Endothelial cell of umbilical vein (primary cell): ENCODE results near the gene PAX8. TPM values are rescaled to one million over a fixed set of nuclear protein-coding genes. Genes with fewer than 3 reads are reported as not detected.

Experiments
- BruUV-seq: library from RNA; stranded (reverse); fragments of 400-500 nt; replicated peaks from 2 replicates; lab custom pipeline; 2021; lab: Mats Ljungman, UMichigan
- CTCF ChIA-PET: fragments of 300-600, 350-600 bp; sonication (Branson Sonifier 250); formaldehyde crosslinking; loops from one replicate; lab custom pipeline; 2021; ENCODE audit warnings: antibody characterized with exemption, inconsistent platforms; lab: Charles Lee
- POLR2A ChIA-PET: fragments of 300-600, 350-600 bp; sonication (Branson Sonifier 250); formaldehyde crosslinking; loops from one replicate; lab custom pipeline; 2021; ENCODE audit warnings: antibody characterized with exemption, inconsistent platforms; lab: Charles Lee
- DNase-seq: peaks from one replicate; pipeline ENCODE4 v3.0.0-alpha.2; 2011; ENCODE audit warnings: low read depth, low spot score
- FAIRE-seq: peaks from 2 replicates; lab custom pipeline; 2011; peaks lifted over from hg19 to GRCh38; lab: Jason Lieb, UNC
- H2AFZ ChIP-seq: 2 replicates; pipeline ENCODE4 v1.6.0; 2012; ENCODE audit warnings: low read depth, low read length, control low read depth, inconsistent platforms
- H3K27ac ChIP-seq: 2 replicates; pipeline ENCODE4 v1.5.1; 2011; ENCODE audit warnings: low read depth, mild to moderate bottlenecking, control low read depth, low read length, moderate library complexity; ENCODE audit not compliant: insufficient read depth
- H3K27me3 ChIP-seq, 2 experiments: 2 replicates each; pipeline versions ENCODE4 v1.6.0 to v1.6.1; 2011; ENCODE audit warnings: low read length in 2 of 2, mixed read lengths in 1 of 2; ENCODE audit not compliant: control insufficient read depth in 2 of 2, insufficient read depth in 2 of 2
- H3K36me3 ChIP-seq, 2 experiments: 2 replicates in 1 of 2; 3 replicates in 1 of 2; pipeline ENCODE4 v1.5.1; 2011; ENCODE audit warnings: low read length in 2 of 2, mild to moderate bottlenecking in 1 of 2, moderate library complexity in 1 of 2; ENCODE audit not compliant: control insufficient read depth in 2 of 2, insufficient read depth in 2 of 2; ENCODE audit errors: extremely low read depth in 1 of 2
- H3K4me1 ChIP-seq: 3 replicates; pipeline ENCODE4 v1.5.1; 2011; ENCODE audit warnings: mild to moderate bottlenecking, low read length; ENCODE audit not compliant: control insufficient read depth, insufficient read depth; ENCODE audit errors: extremely low read depth
- H3K4me2 ChIP-seq: 2 replicates; pipeline ENCODE4 v1.6.1; 2011; ENCODE audit warnings: low read length, control low read depth, mixed read lengths; ENCODE audit not compliant: insufficient read depth
- H3K4me3 ChIP-seq, 3 experiments: fragments of 200-600 bp in 1 of 3; sonication (generic), shearing (Covaris generic) in 1 of 3; replicated peaks in 1 of 3; 2 replicates each; pipeline ENCODE4 v1.5.1; 2011 to 2016; ENCODE audit warnings: control low read depth in 3 of 3, low read length in 3 of 3, mild to moderate bottlenecking in 2 of 3, inconsistent platforms in 1 of 3, low read depth in 1 of 3, moderate library complexity in 1 of 3; ENCODE audit not compliant: insufficient read depth in 1 of 3
- H3K79me2 ChIP-seq: 2 replicates; pipeline ENCODE4 v1.6.0; 2012; ENCODE audit warnings: low read length, inconsistent platforms; ENCODE audit not compliant: control insufficient read depth, insufficient read depth
- H3K9ac ChIP-seq: replicated peaks from 2 replicates; pipeline ENCODE3; 2011; ENCODE audit warnings: low read length, control low read depth; ENCODE audit not compliant: insufficient read depth; ENCODE audit errors: extremely low read depth
- H3K9me1 ChIP-seq: replicated peaks from 3 replicates; pipeline ENCODE4 v1.6.0; 2011; ENCODE audit warnings: mild to moderate bottlenecking, low read length; ENCODE audit not compliant: control insufficient read depth, insufficient read depth; ENCODE audit errors: extremely low read depth
- H3K9me3 ChIP-seq: replicated peaks from 2 replicates; pipeline ENCODE4 v1.5.1; 2012; ENCODE audit warnings: low read length, inconsistent platforms; ENCODE audit not compliant: control insufficient read depth, insufficient read depth
- H4K20me1 ChIP-seq: replicated peaks from 2 replicates; pipeline ENCODE3; 2011; ENCODE audit warnings: mild to moderate bottlenecking, low read length; ENCODE audit not compliant: control insufficient read depth, insufficient read depth; ENCODE audit errors: extremely low read depth
- CTCF ChIP-seq, 2 donors: IDR thresholded peaks; 1 replicate in 1 of 2; 2 replicates in 1 of 2; pipeline ENCODE4 v1.5.1; 2011; ENCODE audit warnings: low read length in 2 of 2, mild to moderate bottlenecking in 2 of 2, moderate library complexity in 2 of 2, control low read depth in 1 of 2, inconsistent platforms in 1 of 2, low read depth in 1 of 2; ENCODE audit not compliant: insufficient read depth in 1 of 2; ENCODE audit errors: extremely low read depth in 1 of 2
- POLR2A ChIP-seq: IDR thresholded peaks from 2 replicates; pipeline ENCODE4 v1.6.1; 2012; ENCODE audit warnings: low read depth, mild to moderate bottlenecking, control low read depth, low read length
- POLR2AphosphoS5 ChIP-seq: IDR thresholded peaks from 2 replicates; pipeline ENCODE4 v1.6.1; 2012; ENCODE audit warnings: low read depth, mild to moderate bottlenecking, control low read depth, low read length, moderate library complexity; ENCODE audit not compliant: insufficient read depth
- dilution Hi-C: fragments of 300-500 bp; cut with MboI; formaldehyde crosslinking; loops from one replicate; pipeline ENCODE4 v1.15.0; 2019; ENCODE audit warnings: low sequenced_read_pairs; ENCODE audit not compliant: extremely low pct_ligation_motif_present
- intact Hi-C: fragments of 100-400 bp; cut with micrococcal nuclease; formaldehyde crosslinking; loops from one replicate; pipeline ENCODE4 v1.10.0; 2022
- polyA plus RNA-seq, 4 experiments: library from polyadenylated mRNA; depleted of rRNA in 3 of 4; stranded (reverse) in 3 of 4; unstranded in 1 of 4; fragments of >200 nt; gene quantifications; 2 replicates each; pipeline versions ENCODE4 v1.2.1 to v1.2.3, GENCODE V29; 2011 to 2012; ENCODE audit warnings: missing spikeins in 1 of 4
- total RNA-seq: library from RNA; stranded (reverse); gene quantifications from 2 replicates; pipeline ENCODE4 v1.2.3, GENCODE V29; 2021

The PAX8 gene
- total and polyA plus RNA-seq, 2 donors (not counting 3 experiments of a cell fraction or from before 2014, with no cell fraction given), result 0.22 to 0.62 TPM

GRCh38 chr2:113231064-113231463 is 47.7 kb downstream of the PAX8 start:
- FAIRE-seq, result no peak
- CTCF ChIA-PET, result interaction anchor here (0.7 to 2.1 kb wide), 4 partner anchors 14 to 159 kb away, joined by 3 to 8 read pairs (median 5); no protein-coding TSS in a partner anchor

More at GRCh38 chr2:113231064-113231463, 47.7 kb downstream of the PAX8 start:
- Histone ChIP-seq H3K9me3 (no peaks in the 10 kb centered on the region), H4K20me1 (no peaks in the 10 kb centered on the region), H3K4me1 (no peaks in the 10 kb centered on the region), H3K36me3 (no peaks in the 10 kb centered on the region), H3K27ac (no peak overlapping the region), H3K4me2 (no peak overlapping the region), H3K9ac (no peak overlapping the region), H2AFZ (no peak overlapping the region), H3K9me1 (no peaks in the 10 kb centered on the region), H3K27me3 (no peaks in the 10 kb centered on the region), H3K79me2 (no peaks in the 10 kb centered on the region), H3K4me3 (no peak overlapping the region)
- no peak for DNase-seq
- no peak for TF ChIP-seq POLR2AphosphoS5
- no peak for TF ChIP-seq CTCF (IDR thresholded peaks at IDR 0.05; ENCODE audit: extremely low read depth in 1 of 2, insufficient read depth in 1 of 2, low read depth in 1 of 2, low read length in 2 of 2)
- TF ChIP-seq POLR2A, result no peak
- intact Hi-C loops (no loop called here), dilution Hi-C loops (no loop called here)
- no TSS peak for BruUV-seq
- POLR2A ChIA-PET, result no interaction called here
